Mesendoderm (in vitro differentiated cells): ENCODE measurements around the gene COL2A1.

Experiments
- DNase-seq: peaks from one replicate; pipeline ENCODE4 v3.0.0; 2013
- H2AK5ac ChIP-seq: 2 replicates; pipeline ENCODE4 v1.6.1; 2013; ENCODE audit warnings: low read length, inconsistent platforms
- H2BK120ac ChIP-seq: 2 replicates; pipeline ENCODE4 v1.6.1; 2013; ENCODE audit warnings: low read depth, mild to moderate bottlenecking, low read length, moderate library complexity, mixed read lengths
- H2BK15ac ChIP-seq: replicated peaks from 2 replicates; pipeline ENCODE4 v1.6.1; 2013; ENCODE audit warnings: low read depth, mild to moderate bottlenecking, moderate library complexity
- H2BK5ac ChIP-seq: 2 replicates; pipeline ENCODE4 v1.6.1; 2013; ENCODE audit warnings: low read length, inconsistent platforms
- H3K18ac ChIP-seq: 2 replicates; pipeline ENCODE4 v1.6.1; 2013; ENCODE audit warnings: mild to moderate bottlenecking, low read length, mixed read lengths
- H3K23ac ChIP-seq: one replicate; pipeline ENCODE4 v1.6.1; 2013; ENCODE audit warnings: low read length
- H3K27ac ChIP-seq: 2 replicates; pipeline ENCODE4 v1.5.1; 2013; ENCODE audit warnings: low read depth, mild to moderate bottlenecking, inconsistent platforms, low read length, moderate library complexity
- H3K27me3 ChIP-seq: 2 replicates; pipeline ENCODE4 v1.6.1; 2013; ENCODE audit warnings: low read length, control low read depth, mild to moderate bottlenecking, inconsistent platforms; ENCODE audit not compliant: insufficient read depth, poor library complexity
- H3K36me3 ChIP-seq: 2 replicates; pipeline ENCODE4 v1.6.1; 2013; ENCODE audit warnings: low read length, inconsistent platforms; ENCODE audit not compliant: control insufficient read depth, insufficient read depth
- H3K4ac ChIP-seq: one replicate; pipeline ENCODE4 v1.6.1; 2013; ENCODE audit warnings: low read depth, mild to moderate bottlenecking, low read length, moderate library complexity
- H3K4me1 ChIP-seq: 2 replicates; pipeline ENCODE4 v1.6.1; 2013; ENCODE audit warnings: low read depth, low read length, inconsistent platforms; ENCODE audit not compliant: control insufficient read depth
- H3K4me2 ChIP-seq: 2 replicates; pipeline ENCODE4 v1.6.1; 2013; ENCODE audit warnings: low read length
- H3K4me3 ChIP-seq: 2 replicates; pipeline ENCODE4 v1.5.1; 2013; ENCODE audit warnings: mild to moderate bottlenecking, low read length
- H3K56ac ChIP-seq: one replicate; pipeline ENCODE4 v1.6.1; 2013; ENCODE audit warnings: low read length
- H3K79me1 ChIP-seq: 2 replicates; pipeline ENCODE4 v1.6.1; 2013; ENCODE audit warnings: low read length, inconsistent platforms
- H3K79me2 ChIP-seq: 2 replicates; pipeline ENCODE4 v1.6.1; 2013; ENCODE audit warnings: mild to moderate bottlenecking, low read length; ENCODE audit not compliant: control insufficient read depth, insufficient read depth
- H3K9ac ChIP-seq: 2 replicates; pipeline ENCODE4 v1.6.1; 2013; ENCODE audit warnings: low read length, inconsistent platforms
- H4K5ac ChIP-seq: one replicate; pipeline ENCODE4 v1.6.1; 2013; ENCODE audit warnings: low read length
- H4K8ac ChIP-seq: one replicate; pipeline ENCODE4 v1.6.1; 2013; ENCODE audit warnings: low read depth, mild to moderate bottlenecking, control low read depth, low read length, moderate library complexity
- WGBS: extraction: QIAGEN DNeasy Blood & Tissue Kit; methylation state at CpG from one replicate; pipeline ENCODE4 v1.1.7; 2013; ENCODE audit warnings: low lambda C conversion rate, missing lambda C conversion rate; ENCODE audit not compliant: insufficient coverage; ENCODE audit errors: extremely low coverage; 5-methylcytosine and 5-hydroxymethylcytosine counted together

Gene COL2A1

DNA sequence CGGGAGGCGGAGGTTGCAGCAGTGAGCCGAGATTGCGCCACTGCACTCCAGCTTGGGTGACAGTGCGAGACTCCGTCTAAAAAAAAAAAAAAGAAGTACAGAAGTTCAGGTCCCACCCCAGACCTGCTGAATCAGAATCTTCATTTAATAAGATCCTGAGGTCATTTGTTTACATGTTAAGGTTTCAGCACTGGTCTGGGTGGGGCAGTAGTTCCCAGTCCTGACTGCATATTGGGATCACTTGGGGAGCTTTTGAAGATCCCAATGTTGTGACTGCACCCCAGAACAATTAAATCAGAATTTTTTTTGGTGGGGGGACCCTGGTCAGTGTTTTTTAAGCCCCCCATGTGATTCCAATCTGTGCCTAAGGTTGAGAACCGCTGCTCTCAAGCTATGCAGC lies 11.7 kb upstream of the COL2A1 start:
- no peak overlapping the region for H4K8ac ChIP-seq
- H2AK5ac ChIP-seq, result no peak overlapping the region
- WGBS, result no CpG with 5 or more reads among the region's 7 CpGs
- no peak overlapping the region for H3K4me2 ChIP-seq
- no peak overlapping the region for H3K56ac ChIP-seq
- H3K79me1 ChIP-seq, result no peaks in the 10 kb centered on the region
- no peaks in the 10 kb centered on the region for H3K79me2 ChIP-seq
- H2BK15ac ChIP-seq, result no peak overlapping the region
- no peak for DNase-seq
- H2BK5ac ChIP-seq, result no peak overlapping the region
- no peak overlapping the region for H4K5ac ChIP-seq
- no peaks in the 10 kb centered on the region for H3K4me1 ChIP-seq
- H3K4ac ChIP-seq, result no peak overlapping the region
- H3K4me3 ChIP-seq, result no peak overlapping the region
- no peak overlapping the region for H2BK120ac ChIP-seq
- no peak overlapping the region for H3K23ac ChIP-seq
- peaks cover 70% of the 10 kb centered on the region for H3K27me3 ChIP-seq
- H3K18ac ChIP-seq, result no peak overlapping the region
- no peak overlapping the region for H3K9ac ChIP-seq
- no peak overlapping the region for H3K27ac ChIP-seq
- no peaks in the 10 kb centered on the region for H3K36me3 ChIP-seq

DNA sequence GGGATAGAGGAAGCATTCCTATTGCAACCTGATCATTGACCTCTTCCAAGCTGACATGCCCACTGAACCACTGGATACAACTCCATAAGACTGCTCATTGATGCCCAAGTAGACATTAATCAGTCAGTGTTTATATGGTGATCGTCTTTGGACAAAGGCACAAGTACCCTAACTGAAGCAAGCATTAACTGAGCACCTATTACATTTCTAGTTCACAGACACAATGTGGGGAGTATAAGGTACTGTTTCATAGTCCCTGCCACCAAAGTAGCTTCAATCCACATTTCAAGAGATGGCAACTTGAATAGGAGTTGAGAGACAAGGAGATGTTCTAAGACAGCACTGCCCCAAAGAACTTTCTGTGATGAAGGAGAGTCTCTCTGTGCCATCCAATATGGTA lies 10.9 kb upstream of the COL2A1 start:
- Histone ChIP-seq H2BK15ac (no peak overlapping the region), H4K8ac (no peak overlapping the region), H3K79me2 (no peaks in the 10 kb centered on the region), H3K79me1 (no peaks in the 10 kb centered on the region), H3K4me3 (no peak overlapping the region), H3K4me2 (no peak overlapping the region), H2BK120ac (no peak overlapping the region), H3K36me3 (no peaks in the 10 kb centered on the region), H3K27ac (no peak overlapping the region), H3K27me3 (peaks cover 75% of the 10 kb centered on the region), H2BK5ac (no peak overlapping the region), H3K4ac (no peak overlapping the region), H2AK5ac (no peak overlapping the region), H3K23ac (no peak overlapping the region), H3K4me1 (no peaks in the 10 kb centered on the region), H4K5ac (no peak overlapping the region), H3K56ac (no peak overlapping the region), H3K9ac (no peak overlapping the region), H3K18ac (no peak overlapping the region)
- no peak for DNase-seq
- no CpG with 5 or more reads among the region's 1 CpG for WGBS

DNA sequence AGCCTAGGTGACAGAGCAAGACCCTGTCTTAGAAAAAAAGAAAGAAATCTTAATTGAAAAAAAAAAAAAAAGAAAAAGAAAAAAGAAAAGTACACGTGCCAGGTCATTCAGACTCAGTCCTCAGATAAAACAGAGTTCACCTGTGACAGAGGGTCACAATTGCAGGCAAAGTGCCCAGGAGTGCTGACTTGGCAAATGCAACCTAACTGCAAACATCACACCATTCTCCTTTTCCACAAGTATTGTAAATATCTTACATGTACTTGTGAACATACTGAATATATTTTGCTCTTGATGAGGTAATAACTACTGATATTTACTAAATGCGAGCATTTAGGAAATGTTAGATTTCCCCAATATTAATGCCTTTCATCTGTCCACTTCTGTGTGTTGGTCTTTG lies 9.0 kb upstream of the COL2A1 start:
- Histone ChIP-seq H2BK5ac (no peak overlapping the region), H3K4ac (no peak overlapping the region), H3K36me3 (no peaks in the 10 kb centered on the region), H3K79me2 (no peaks in the 10 kb centered on the region), H4K5ac (no peak overlapping the region), H3K23ac (no peak overlapping the region), H3K27ac (no peak overlapping the region), H2BK15ac (no peak overlapping the region), H3K27me3 (peaks cover 75% of the 10 kb centered on the region), H2AK5ac (no peak overlapping the region), H3K9ac (no peak overlapping the region), H3K18ac (no peak overlapping the region), H4K8ac (no peak overlapping the region), H3K4me1 (no peaks in the 10 kb centered on the region), H3K79me1 (no peaks in the 10 kb centered on the region), H3K56ac (no peak overlapping the region), H2BK120ac (no peak overlapping the region), H3K4me2 (no peak overlapping the region), H3K4me3 (no peak overlapping the region)
- no CpG with 5 or more reads among the region's 2 CpGs for WGBS
- DNase-seq, result no peak

DNA sequence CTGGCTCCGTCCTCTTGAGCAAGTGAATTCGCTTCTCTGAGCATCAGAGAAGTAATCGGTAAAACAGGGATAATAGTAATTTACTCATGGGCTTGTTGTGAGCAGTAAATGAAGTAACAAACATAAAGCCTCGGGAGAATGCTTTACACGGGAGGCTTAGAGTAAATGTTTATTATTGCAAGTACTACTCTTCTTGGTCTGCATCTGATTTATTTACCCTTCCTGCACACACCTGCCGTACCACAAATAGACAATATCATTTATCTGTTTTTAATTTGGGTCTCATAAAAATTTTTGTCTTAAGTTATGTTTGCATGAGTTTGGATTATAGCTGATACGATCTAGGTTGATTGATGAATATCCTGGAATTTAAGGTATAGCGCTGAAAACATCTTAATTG lies 7.8 kb upstream of the COL2A1 start:
- Histone ChIP-seq H3K36me3 (no peaks in the 10 kb centered on the region), H4K5ac (no peak overlapping the region), H2BK120ac (no peak overlapping the region), H3K9ac (no peak overlapping the region), H3K27ac (no peak overlapping the region), H3K27me3 (peaks cover 70% of the 10 kb centered on the region), H3K79me1 (no peaks in the 10 kb centered on the region), H2BK15ac (no peak overlapping the region), H3K4ac (no peak overlapping the region), H3K56ac (no peak overlapping the region), H3K4me2 (no peak overlapping the region), H3K23ac (no peak overlapping the region), H2BK5ac (no peak overlapping the region), H3K79me2 (no peaks in the 10 kb centered on the region), H3K18ac (no peak overlapping the region), H3K4me3 (no peak overlapping the region), H2AK5ac (no peak overlapping the region), H4K8ac (no peak overlapping the region), H3K4me1 (no peaks in the 10 kb centered on the region)
- WGBS, result no CpG with 5 or more reads among the region's 8 CpGs
- no peak for DNase-seq

DNA sequence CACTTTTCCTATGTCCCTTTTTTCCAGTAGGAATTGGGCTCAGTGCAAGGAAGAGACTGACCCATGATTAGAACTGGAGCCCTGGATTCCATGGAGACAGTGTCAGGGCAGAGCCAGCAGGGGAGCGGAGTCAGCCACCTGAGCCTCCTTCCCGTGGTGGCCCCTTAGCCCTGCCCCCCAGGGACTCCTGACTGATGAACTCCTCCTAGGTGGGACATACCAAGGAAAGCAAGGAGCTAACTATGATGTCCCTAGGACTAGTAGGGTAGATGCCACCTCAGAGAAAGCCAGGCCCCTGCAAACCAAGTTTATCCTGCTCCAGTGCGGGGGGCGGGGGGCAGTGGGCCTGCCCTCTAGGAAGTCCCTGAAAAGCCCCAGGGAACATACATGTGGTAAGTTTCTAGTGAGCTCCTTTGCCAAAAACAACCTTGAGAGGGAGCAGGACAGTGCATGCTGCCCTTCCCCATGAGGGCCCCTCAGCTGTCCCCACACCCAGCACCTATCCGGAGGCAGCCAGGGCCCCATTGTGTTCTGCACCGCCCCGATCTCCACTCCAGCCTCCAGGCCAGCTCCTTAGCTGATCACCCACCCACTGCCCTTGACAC lies 6.2 kb upstream of the COL2A1 start:
- H2BK15ac ChIP-seq, result no peak overlapping the region
- H3K36me3 ChIP-seq, result no peaks in the 10 kb centered on the region
- no peak overlapping the region for H2BK5ac ChIP-seq
- no peak overlapping the region for H3K18ac ChIP-seq
- no peak overlapping the region for H3K4me3 ChIP-seq
- no peak overlapping the region for H2BK120ac ChIP-seq
- H4K8ac ChIP-seq, result no peak overlapping the region
- H3K4me1 ChIP-seq, result no peaks in the 10 kb centered on the region
- no peak overlapping the region for H3K23ac ChIP-seq
- no peak for DNase-seq
- H3K27ac ChIP-seq, result no peak overlapping the region
- no peak overlapping the region for H4K5ac ChIP-seq
- WGBS, result no CpG with 5 or more reads among the region's 7 CpGs
- no peaks in the 10 kb centered on the region for H3K79me1 ChIP-seq
- no peak overlapping the region for H2AK5ac ChIP-seq
- no peaks in the 10 kb centered on the region for H3K79me2 ChIP-seq
- H3K4me2 ChIP-seq, result no peak overlapping the region
- H3K56ac ChIP-seq, result no peak overlapping the region
- H3K4ac ChIP-seq, result no peak overlapping the region
- no peak overlapping the region for H3K9ac ChIP-seq
- peaks cover 71% of the 10 kb centered on the region for H3K27me3 ChIP-seq

DNA sequence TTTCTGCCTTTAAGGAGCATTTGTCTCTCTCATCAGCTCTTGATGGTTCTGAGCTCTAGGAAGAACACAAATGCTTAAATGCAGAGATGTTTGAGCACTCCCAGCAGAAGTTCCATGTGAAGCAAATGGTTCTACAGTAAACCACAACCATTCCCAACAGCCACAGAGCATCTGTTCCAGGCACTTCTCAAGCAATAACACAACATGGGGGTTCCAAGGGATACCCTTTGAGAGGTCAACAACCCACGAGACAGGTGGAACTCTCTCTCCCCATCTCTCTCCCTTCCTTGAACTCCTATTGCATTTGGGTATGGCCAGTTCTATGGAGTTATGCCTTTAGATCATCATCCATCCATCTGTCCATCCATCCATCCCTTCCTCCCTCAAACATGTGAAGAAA lies 5.2 kb upstream of the COL2A1 start:
- Histone ChIP-seq H3K4me1 (peaks cover 4% of the 10 kb centered on the region), H3K56ac (no peak overlapping the region), H3K27me3 (peaks cover 62% of the 10 kb centered on the region), H2BK15ac (no peak overlapping the region), H2BK120ac (no peak overlapping the region), H3K23ac (no peak overlapping the region), H3K36me3 (no peaks in the 10 kb centered on the region), H3K4me2 (no peak overlapping the region), H4K8ac (no peak overlapping the region), H2AK5ac (no peak overlapping the region), H3K9ac (no peak overlapping the region), H3K18ac (no peak overlapping the region), H3K27ac (no peak overlapping the region), H2BK5ac (no peak overlapping the region), H3K4ac (no peak overlapping the region), H4K5ac (no peak overlapping the region), H3K4me3 (no peak overlapping the region), H3K79me1 (no peaks in the 10 kb centered on the region), H3K79me2 (no peaks in the 10 kb centered on the region)
- DNase-seq, result no peak
- WGBS, result no CpG with 5 or more reads among the region's 1 CpG
